Uterus (tissue), 2 donors: Measurements from ENCODE around the gene AGBL1.

Source experiments
- CTCF ChIP-seq, 4 experiments: fragments of 200-600 bp in 2 of 4; fragments of 450-650 bp in 2 of 4; sonication (generic) in 2 of 4; IDR thresholded peaks; one replicate each; pipeline ENCODE4 v1.5.1; 2016 to 2019; ENCODE audit warnings: antibody characterized with exemption in 4 of 4, mild to moderate bottlenecking in 2 of 4, moderate library complexity in 1 of 4
- POLR2A ChIP-seq, 2 donors: fragments of 450-650 bp; IDR thresholded peaks; one replicate each; pipeline ENCODE4 v1.6.1; 2016; ENCODE audit warnings: antibody characterized with exemption in 2 of 2, mild to moderate bottlenecking in 1 of 2, moderate library complexity in 1 of 2

GRCh38 chr15:86399041-86399954 lies 319.6 kb downstream of the AGBL1 start:
- TF ChIP-seq CTCF (IDR thresholded peaks at IDR 0.05) (no peak), POLR2A (IDR thresholded peaks at IDR 0.05) (no peak)
